C4-2B (cell line): Measurements from ENCODE around the gene USH1G.

ENCODE experiments used
- CTCF ChIP-seq: fragments of 450-650 bp; conservative IDR thresholded peaks from 2 replicates; pipeline ENCODE4 v1.5.1; 2017; ENCODE audit warnings: mild to moderate bottlenecking
- ZFX ChIP-seq: fragments of 450-650 bp; IDR thresholded peaks from 2 replicates; pipeline ENCODE4 v1.6.1; 2017

GRCh38 chr17:74952431-74953133, 29.5 kb upstream of the USH1G start:
- TF ChIP-seq CTCF, result no peak
- no peak for TF ChIP-seq ZFX
